ENCODE measurements around the gene ITCH.
A peak's percentile ranks its signal among the peaks of the same experiment; 100 is the strongest.
"Not testable (repeated sequence)": the region's sequence is repeated elsewhere in the genome, so short reads cannot be mapped to it uniquely, and the experiment has no call there.

Gene ITCH

DNA sequence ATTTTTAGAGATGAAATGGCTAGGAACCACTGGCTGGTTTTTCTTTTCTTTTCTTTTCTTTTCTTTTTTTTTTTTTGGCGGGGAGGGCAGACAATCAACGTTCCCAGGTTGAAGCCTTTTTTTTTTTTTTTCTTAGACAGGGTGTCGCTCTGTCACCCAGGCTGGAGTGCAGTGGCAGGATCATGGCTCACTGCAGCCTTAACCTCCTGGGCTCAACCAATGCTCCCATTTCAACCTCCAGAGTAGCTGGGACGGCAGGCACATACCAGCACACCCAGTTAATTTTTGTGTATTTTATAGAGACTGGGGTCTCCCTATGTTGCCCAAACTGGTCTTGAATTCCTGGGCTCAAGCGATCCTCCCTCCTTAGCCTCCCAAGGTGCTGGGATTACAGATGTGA is 18.8 kb upstream of the ITCH start:
- no peak for DNase-seq

DNA sequence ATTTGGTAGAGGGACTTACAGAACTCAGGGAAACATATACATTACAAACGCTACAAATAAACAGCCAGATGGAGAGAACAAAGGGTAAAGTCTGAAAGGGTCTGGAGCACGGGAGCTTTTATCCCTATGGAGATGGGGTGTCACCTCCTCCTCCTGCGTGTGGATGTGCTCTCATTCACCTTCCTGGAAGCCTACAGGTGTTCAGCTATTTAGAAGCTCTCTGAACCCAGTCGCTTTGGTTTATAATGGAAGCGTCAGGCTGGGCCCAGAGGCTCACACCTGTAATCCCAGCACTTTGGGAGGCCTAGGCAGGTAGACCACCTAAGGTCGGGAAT is 17.7 kb upstream of the ITCH start:
- no peak for DNase-seq

DNA sequence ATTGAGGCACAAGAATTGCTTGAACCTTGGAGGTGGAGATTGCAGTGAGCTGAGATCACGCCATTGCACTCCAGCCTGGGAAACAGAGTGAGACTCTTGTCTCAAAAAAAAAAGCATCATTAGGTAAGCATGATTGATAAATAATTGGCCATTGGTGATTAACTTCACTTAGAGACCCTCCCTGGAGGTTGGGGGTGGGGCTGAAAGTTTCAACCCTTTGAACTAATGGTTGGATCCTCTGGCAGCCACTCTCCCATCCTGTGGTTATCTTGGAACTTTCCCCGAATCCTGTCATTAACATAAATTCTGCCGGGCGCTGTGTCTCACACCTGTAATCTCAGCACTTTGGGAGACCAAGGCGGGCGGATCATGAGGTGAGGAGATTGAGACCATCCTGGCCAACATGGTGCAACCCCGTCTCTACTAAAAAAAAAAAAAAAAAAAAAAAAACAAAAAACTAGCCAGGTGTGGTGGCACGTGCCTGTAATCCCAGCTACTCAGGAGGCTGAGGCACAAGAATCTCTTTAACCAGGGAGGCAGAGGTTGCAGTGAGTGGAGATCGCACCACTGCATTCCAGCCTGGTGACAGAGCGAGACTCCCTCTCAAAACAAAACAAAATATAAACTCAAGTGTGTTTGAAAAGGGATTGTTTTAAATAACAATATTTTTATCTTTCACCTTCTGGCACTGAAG is 17.1 kb upstream of the ITCH start:
- DNase-seq: not testable (repeated sequence)

DNA sequence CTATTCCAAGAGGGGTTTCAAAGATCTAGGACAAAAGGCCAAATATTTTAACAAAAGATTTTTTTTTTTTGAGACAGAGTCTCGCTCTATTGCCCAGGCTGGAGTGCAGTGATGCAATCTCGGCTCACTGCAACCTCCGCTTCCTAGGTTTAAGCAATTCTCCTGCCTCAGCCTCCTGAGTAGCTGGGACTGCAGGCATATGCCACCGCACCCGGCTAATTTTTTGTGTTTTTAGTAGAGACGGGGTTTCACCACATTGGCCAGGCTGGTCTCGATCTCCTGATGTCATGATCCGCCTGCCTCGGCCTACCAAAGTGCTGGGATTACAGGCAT is 16.6 kb upstream of the ITCH start:
- not testable (repeated sequence) for DNase-seq

DNA sequence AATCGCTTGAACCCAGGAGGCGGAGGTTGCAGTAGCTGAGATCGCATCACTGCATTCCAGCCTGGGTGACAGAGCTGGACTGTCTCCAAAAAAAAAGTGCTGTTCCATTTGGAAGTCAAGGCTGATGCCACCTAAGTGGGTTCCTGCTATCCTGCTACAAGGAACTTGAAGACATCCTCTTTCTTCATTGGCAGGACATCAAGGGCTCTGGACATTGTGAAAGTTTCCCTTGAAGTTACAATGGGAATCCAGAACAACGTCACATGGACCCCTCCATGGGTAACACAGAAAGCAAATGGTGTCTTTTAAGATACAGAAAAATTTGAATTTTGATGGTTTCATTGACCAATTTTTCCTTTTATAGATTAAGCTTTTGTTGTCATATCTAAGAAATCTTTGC is 15.5 kb upstream of the ITCH start:
- no peak for DNase-seq

DNA sequence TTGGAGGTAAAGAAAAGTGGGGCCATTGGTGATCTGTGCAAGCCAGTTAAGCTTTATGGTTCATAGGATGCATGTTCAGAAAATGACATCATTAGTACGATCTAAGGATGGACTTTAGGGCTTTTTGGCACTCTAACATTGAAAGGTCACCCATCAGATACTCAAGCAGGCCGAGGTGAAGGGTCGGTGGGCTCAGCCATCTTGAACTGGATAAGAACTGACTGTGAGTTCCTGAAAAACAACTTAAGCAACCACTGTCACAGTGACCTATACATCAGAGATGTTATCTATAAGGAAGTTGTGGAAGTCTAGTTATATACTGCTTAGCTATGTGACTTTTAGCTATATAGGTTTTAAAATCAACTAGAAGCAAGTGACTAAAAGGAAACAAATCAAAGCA is 13.0 kb upstream of the ITCH start:
- no peak for DNase-seq

DNA sequence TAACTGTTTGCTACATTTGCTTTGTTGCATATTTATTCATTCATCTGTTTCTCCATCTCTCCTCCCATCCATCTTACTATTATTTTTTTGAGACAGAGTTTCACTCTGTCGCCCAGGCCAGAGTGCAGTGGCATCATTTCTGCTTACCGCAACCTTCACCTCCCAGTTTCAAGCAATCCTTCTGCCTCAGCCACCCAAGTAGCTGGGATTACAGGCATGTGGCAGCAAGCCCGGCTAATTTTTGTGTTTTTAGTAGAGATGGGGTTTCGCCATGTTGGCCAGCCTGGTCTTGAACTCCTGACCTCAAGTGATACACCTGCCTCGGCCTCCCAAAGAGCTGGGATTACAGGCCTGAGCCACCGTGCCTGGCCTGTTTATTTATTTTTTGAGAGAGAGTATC is 9.6 kb upstream of the ITCH start:
- DNase-seq: not testable (repeated sequence)

DNA sequence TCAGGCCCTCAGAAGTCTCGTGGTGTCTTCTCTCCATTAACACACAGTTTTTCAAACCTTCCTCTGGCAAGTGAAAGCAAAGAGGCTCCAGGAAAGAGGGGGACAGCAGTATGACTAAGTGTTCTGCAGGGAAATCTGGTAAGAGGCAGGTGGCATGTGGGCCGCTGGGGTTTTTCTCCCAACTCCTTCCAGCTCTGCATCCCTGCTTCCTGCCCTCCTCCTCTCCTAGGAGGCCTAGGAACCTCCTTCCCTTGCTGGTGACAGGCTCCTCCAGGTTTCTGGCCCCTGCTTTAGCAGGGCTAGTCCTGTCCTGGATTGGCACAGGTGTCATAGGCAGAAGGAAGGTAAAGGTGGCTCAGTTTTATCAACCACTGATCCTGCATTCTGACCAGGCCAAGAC is 7.6 kb upstream of the ITCH start:
- DNase-seq: no peak

DNA sequence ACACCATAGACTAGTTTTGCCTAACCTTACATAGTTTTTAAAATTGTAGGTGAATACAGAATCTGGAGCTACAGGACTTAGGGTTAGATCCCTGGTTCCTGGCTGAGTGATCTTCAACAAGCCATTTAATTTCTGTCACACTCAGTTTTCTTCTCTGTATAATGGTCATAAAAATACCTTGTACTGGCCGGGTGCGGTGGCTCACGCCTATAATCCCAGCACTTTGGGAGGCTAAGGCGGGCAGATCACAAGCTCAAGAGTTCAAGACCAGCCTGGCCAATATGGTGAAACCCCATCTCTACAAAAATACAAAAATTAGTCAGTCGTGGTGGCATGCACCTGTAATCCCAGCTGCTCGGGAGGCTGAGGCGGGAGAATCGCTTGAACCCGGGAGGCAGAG is 3.3 kb upstream of the ITCH start:
- not testable (repeated sequence) for DNase-seq

DNA sequence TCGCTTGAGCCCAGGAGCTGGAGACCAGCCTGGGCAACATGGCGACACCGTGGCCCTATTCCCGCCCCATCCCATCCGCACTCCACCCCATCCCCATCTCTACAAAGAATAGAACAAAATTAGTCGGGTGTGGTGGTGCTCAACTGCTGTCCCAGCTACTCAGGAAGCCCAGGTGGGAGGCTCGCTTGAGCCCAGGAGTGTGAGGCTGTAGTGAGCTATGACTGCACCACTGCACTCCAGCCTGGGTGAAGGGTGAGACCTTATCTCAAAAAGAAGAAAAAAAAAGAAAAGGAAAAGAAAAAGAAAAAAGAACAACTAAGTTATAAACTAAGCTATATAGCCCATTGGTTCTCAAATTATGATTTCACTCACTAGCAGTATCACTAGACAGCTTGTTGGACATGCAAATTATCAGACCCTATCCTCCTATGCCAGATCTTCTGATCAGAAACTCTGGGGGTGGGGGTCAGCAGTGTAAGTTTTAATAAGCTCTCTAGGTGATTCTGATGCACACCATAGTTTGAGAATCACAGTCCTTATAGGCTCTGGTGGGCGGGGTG is 491 bp upstream of the ITCH start:
- no peak for DNase-seq

DNA sequence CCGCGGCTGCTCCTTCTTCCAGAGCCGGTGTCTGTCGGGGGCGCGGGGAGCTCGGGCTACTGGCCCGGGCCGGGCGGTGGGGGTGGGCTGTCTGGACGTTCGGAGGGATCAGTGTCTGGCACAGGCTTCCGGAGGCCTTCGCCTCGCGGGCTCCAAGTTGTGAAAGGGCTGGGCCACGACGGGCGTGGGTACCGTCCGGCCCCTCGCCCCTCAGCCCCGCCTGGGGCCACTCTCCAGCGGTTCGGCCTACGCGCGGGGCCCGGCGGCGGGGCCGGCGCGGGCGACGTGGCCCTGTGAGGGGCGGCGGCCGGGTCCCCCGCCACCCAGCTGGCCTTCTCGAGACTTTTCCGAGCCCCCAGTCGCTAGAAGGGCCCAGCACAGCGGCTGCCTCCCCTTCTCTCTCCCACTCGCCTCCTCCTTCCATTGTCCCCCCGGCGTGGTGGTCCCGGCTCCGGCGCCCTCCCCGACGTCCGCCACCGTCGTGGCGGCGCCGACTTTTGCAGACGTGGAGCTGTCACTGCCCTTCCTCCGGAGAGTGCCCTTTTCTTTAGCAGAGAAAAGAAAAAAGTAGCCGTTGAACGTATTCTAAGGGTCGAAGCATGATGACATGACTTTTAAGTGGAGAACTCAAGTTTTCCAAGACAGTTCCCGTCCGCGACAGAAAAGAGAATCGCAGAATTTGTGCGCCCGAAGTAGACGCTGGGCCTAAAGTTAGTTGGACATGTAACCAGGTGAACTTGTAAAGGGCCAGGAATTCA is 571 bp downstream of the ITCH start:
- no peak for DNase-seq

DNA sequence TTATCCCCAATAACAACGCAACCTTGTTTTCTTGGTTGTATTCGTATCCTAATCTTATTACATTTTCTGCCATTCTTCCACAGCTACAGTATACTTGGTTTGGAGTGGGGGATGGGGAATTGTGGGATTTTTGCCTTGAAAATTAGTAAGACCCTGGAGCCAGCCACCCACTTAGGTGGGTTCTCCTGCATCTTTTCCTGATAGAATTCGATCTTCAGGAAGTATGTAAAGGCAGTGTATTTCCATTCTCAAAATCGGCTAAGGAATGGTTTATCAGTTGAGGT is 1.1 kb downstream of the ITCH start:
- DNase-seq: no peak

DNA sequence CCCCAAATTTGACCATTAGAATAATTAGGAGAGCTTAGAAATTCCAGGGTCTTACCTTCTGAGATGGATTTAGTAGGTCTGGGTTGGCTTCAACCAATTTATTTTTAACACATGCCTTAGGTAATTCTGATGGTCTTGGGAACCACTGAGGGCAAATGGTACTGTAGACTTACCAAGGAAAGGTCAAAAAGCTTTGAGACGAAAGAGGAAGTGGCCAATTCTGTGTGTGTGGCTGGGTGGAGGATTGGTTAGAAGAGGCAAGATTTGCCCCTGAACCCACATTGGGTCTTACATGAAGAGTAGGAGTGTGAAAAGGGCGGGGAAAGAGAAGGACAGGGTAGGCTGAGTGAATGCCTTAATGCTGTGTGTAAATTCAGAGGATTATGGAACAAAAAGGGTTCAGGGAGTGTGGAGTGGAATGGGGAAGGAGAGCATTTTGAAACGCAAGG is 2.7 kb downstream of the ITCH start:
- DNase-seq: peak; percentile 34

DNA sequence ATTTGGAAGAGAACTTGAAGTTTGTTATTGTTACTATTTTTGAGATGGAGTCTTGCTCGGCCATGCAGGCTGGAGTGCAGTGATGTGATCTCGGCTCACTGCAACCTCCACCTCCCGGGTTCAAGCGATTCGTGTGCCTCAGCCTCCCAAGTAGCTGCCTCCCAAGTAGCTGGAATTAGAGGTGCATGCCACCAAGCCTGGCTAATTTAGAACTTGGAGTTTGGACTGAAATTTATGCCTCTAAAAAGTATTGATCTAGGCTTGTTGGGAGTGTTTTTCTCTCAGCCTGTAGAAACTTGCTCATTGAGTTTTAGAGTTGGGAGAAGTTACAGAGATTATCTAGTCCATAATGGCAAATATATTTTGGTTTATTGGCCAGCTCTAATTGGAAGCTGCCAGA is 4.1 kb downstream of the ITCH start:
- DNase-seq: no peak

DNA sequence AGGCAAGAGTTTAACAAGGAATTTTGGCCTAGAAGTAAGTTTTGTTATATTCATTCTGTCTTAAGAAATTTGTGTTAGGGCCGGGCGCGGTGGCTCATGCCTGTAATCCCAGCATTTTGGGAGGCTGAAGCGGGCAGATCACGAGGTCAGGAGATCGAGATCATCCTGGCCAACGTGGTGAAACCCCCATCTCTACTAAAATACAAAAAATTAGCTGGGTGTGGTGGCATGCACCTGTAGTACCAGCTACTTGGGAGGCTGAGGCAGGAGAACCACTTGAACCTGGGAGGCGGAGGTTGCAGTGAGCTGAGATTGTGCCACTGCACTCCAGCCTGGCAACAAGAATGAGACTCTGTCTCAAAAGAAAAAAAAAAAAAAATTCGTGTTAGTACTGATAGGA is 4.8 kb downstream of the ITCH start:
- not testable (repeated sequence) for DNase-seq

DNA sequence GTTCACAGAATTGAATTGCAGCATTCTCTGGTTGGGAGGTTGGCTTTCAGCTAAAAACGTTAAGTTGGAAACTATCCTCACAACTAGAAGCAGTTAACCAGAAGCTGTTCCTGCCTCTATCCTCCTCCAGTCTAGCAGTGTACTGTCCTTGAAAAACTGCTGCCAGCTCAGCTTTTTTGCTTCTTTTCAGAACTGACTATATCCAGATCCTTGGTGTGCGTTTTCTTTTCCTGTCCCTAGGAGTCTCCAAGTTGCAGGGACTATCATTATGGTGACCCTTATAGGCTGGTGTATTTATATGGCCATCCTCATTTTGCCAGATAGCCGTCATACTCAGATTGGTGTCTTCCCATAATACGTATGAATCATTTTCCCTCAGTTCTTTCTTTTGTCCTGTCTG is 5.5 kb downstream of the ITCH start:
- no peak for DNase-seq

DNA sequence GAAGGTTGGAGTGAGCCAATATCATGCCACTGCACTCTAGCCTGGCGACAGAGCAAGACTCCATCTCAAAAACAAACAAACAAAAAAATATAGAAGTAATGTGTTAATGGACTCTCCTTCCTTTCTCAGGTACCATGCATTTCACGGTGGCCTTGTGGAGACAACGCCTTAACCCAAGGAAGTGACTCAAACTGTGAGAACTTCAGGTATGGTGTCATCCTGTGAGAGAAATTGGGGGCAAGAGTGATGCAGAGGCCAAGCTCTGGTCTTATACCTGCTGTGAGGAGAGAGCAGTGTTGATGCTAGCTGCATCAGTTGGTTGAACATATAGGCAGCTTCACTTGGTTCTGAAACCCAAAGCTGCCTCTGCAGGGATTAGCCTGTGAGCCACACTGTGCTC is 6.2 kb downstream of the ITCH start:
- peak; percentile 4 for DNase-seq

DNA sequence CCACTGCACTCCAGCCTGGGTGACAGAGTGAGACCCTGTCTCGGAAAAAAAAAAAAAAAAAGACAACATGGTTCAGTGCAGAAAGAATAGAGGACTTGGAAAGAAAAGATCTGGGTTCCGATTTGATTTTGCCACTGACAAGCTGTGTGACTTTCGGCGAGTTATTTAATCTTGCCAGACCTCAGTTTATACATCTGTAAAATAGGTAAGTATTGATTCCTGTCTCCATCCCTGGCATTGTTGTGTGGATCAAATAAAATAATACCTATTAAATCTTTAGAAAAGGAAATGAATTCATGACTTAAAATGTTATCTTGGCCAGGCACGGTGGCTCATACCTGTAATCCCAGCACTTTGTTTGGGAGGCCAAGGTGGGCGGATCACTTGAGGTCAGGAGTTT is 7.0 kb downstream of the ITCH start:
- no peak for DNase-seq

DNA sequence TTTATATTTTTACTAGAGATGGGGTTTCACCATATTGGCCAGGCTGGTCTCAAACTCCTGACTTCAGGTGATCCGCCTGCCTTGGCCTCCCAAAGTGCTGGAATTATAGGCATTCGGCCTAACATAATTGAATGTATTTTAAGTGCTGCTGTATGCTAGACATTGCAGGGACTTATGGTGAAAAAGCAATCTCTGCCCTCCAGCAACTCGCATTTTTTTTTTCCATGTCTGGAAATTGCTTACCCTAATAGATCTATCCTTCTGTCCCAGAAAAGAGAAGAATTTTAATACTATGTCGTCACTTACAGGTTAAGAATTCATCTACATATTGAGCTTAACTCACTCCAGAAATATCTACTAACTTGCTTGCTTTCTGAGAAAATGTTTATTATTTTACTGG is 10.4 kb downstream of the ITCH start:
- DNase-seq: no peak

DNA sequence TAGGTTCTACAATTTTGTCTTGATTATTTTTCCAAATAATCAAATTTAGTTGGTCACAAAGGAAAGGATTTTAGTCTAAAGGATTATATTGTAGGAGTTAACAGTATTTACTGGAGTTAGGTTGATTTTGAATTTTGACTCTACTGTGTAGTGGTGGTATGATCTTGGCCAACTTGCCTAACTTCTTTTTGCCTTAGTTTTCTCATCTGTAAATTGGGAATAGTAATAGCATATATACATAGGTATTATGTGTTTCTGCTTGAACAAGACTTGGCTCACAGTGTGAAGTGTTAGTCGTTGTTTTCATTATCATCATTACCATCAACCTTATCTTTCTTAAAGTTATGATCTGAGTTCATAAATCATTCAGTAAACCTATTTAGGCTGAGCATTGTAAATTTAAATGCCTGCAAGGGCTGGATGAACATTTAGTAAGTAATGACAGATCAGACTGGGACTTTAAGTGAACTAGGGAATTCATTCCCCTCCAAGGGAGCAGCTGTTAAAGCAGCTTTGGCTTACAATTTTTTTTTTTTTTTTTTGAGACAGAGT is 11.2 kb downstream of the ITCH start:
- DNase-seq: no peak

DNA sequence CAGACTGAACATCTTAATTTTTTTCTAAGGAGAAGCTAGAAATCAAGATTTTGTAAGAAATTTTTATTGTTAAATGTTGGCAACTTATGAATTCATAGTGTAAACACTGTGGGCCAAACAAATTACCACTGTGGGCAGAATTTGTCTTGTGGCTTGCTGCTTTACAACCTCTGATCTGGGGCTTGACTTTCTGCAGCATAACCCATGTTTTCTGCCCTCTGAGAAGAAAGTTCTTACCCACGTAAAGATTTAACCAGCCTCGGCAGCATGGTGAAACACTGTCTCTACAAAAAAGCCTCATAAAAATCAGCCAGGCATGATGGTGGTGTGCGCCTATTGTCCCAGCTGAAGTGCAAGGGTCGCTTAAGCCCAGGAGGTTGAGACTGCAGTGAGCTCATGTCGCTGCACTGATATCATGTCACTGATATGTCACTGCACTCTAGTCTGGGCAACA is 12.9 kb downstream of the ITCH start:
- no peak for DNase-seq

DNA sequence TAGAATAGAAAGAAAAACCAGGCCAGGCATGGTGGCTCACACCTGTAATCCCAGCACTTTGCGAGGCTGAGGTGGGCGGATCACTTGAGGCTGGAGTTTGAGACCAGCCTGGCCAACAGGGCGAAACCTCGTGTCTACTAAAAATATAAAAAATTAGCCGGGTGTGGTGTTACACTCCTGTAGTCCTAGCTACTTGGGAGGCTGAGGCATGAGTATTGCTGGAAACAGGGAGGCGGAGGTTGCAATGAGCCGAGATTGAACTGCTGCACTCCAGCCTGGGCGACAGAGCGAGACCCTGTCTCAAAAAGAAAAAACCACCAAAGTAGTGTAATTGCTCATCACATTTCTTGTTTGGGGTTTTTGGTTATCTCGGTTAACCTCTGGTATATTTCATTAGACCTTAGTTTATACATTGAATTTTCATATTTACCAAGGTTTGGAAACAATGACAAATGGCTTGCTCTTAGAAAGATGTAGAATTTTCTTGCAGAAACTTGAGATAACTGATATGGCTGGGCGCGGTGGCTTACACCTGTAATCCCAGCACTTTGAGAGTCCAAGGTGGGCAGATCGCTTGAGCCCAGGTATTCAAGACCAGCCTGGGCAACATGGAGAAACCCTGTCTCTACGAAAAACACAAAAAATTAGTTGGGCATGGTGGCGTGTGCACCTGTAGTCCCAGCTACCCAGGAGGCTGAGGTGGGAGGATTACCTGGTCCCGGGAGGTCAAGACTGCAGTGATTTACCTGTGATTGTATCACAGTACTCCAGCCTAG is 14.2 kb downstream of the ITCH start:
- no peak for DNase-seq

DNA sequence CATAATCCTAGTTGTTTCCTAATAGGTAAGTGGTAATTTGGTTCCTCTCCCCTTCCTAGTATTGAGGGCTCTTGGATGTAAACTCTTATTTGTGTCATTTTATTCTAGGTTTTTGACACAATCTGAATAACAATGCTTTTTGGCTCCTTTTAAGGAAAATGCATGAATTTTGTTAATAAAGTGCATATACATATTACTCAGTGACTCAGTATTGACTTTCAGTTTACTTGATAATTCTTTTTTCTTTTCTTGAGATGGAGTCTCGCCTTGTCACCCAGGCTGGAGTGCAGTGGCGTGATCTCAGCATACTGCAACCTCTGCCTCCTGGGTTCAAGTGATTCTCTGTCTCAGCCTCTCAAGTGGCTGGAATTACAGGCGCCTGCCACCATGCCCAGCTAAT is 19.1 kb downstream of the ITCH start:
- no peak for DNase-seq

Measured in CD4-positive, alpha-beta T cell treated with Interferon gamma for 1 hour (primary cell).